ENCODE measurements around the gene BNC2.

BNC2 gene

GRCh38 chr9:16413509-16414016, 456.9 kb downstream of the BNC2 start:
- DNase-seq (ENCODE audit: low read depth), result no peak

GRCh38 chr9:16412740-16413139, 457.7 kb downstream of the BNC2 start:
- no peak for DNase-seq (ENCODE audit: low read depth)

GRCh38 chr9:16411311-16411710, 459.2 kb downstream of the BNC2 start:
- DNase-seq (ENCODE audit: low read depth), result no peak

GRCh38 chr9:16410601-16411280, 459.7 kb downstream of the BNC2 start:
- DNase-seq (ENCODE audit: low read depth), result no peak

- DNase-seq (ENCODE audit: low read depth), result no peak
Measured at GRCh38 chr9:16407617-16408016, 462.9 kb downstream of the BNC2 start.

GRCh38 chr9:16406526-16407225, 463.8 kb downstream of the BNC2 start:
- no peak for DNase-seq (ENCODE audit: low read depth)

GRCh38 chr9:16405421-16405820, 465.0 kb downstream of the BNC2 start:
- DNase-seq (ENCODE audit: low read depth), result no peak

- no peak for DNase-seq (ENCODE audit: low read depth)
Measured at GRCh38 chr9:16401701-16402100, 468.8 kb downstream of the BNC2 start.

GRCh38 chr9:16398691-16399090, 471.8 kb downstream of the BNC2 start:
- DNase-seq (ENCODE audit: low read depth), result no peak

- DNase-seq (ENCODE audit: low read depth), result no peak
Measured at GRCh38 chr9:16396389-16396788, 474.1 kb downstream of the BNC2 start.

GRCh38 chr9:16391369-16391768, 479.1 kb downstream of the BNC2 start:
- no peak for DNase-seq (ENCODE audit: low read depth)

- DNase-seq (ENCODE audit: low read depth), result no peak
Measured at GRCh38 chr9:16387382-16387781, 483.1 kb downstream of the BNC2 start.

GRCh38 chr9:16386827-16387077, 483.7 kb downstream of the BNC2 start:
- DNase-seq (ENCODE audit: low read depth), result no peak

GRCh38 chr9:16386007-16386826, 484.3 kb downstream of the BNC2 start:
- DNase-seq (ENCODE audit: low read depth), result no peak

GRCh38 chr9:16385590-16385989, 484.9 kb downstream of the BNC2 start:
- DNase-seq (ENCODE audit: low read depth), result no peak

- no peak for DNase-seq (ENCODE audit: low read depth)
Measured at GRCh38 chr9:16384993-16385392, 485.5 kb downstream of the BNC2 start.

- no peak for DNase-seq (ENCODE audit: low read depth)
Measured at GRCh38 chr9:16377311-16377710, 493.2 kb downstream of the BNC2 start.

- DNase-seq (ENCODE audit: low read depth), result no peak
Measured at GRCh38 chr9:16371306-16371705, 499.2 kb downstream of the BNC2 start.

GRCh38 chr9:16370647-16371046, 499.8 kb downstream of the BNC2 start:
- no peak for DNase-seq (ENCODE audit: low read depth)

- no peak for DNase-seq (ENCODE audit: low read depth)
Measured at GRCh38 chr9:16369427-16369826, 501.0 kb downstream of the BNC2 start.

GRCh38 chr9:16368237-16369087, 502.0 kb downstream of the BNC2 start:
- DNase-seq (ENCODE audit: low read depth), result no peak

GRCh38 chr9:16367605-16368231, 502.8 kb downstream of the BNC2 start:
- DNase-seq (ENCODE audit: low read depth), result no peak

Data from activated T-cell treated with anti-CD3 and anti-CD28 coated beads for 1 hour (primary cell).